Islet precursor cell (in vitro differentiated cells): Measurements from ENCODE around the gene AP3S2.
"Not testable (repeated sequence)": the region's sequence is repeated elsewhere in the genome, so short reads cannot be mapped to it uniquely, and the experiment has no call there.

ENCODE experiments used
- DNase-seq: peaks from one replicate; pipeline ENCODE4 v3.0.0-alpha.2; 2018

The AP3S2 gene

GRCh38 chr15:89893696-89894447, at the start of gene AP3S2:
Gene AP3S2, minus strand, starts transcription at chr15:89893994. Its CDS starts 45 bp downstream, at chr15:89893949.
- DNase-seq, result peak; percentile 98

GRCh38 chr15:89939910-89940309, 46.1 kb upstream of the AP3S2 start:
- no peak for DNase-seq

- DNase-seq, result not testable (repeated sequence)
These were observed 45.6 kb upstream of the AP3S2 start for GRCh38 chr15:89939377-89939776.

GRCh38 chr15:89937365-89938350, 43.9 kb upstream of the AP3S2 start:
- DNase-seq, result no peak

- DNase-seq, result no peak
These were observed 43.0 kb upstream of the AP3S2 start for GRCh38 chr15:89936786-89937265.

GRCh38 chr15:89936051-89936785, 42.4 kb upstream of the AP3S2 start:
- no peak for DNase-seq

- DNase-seq, result no peak
These were observed 39.1 kb upstream of the AP3S2 start for GRCh38 chr15:89932880-89933279.

GRCh38 chr15:89928421-89928820, 34.6 kb upstream of the AP3S2 start:
- DNase-seq, result no peak

GRCh38 chr15:89926158-89926557, 32.4 kb upstream of the AP3S2 start:
- no peak for DNase-seq

- DNase-seq, result no peak
These were observed 23.8 kb upstream of the AP3S2 start for GRCh38 chr15:89917442-89918101.

GRCh38 chr15:89916660-89917059, 22.9 kb upstream of the AP3S2 start:
- no peak for DNase-seq

- DNase-seq, result peak; percentile 80
These were observed 19.0 kb upstream of the AP3S2 start, which contains the start of gene ARPIN for GRCh38 chr15:89912674-89913396. Gene ARPIN, minus strand, starts transcription at chr15:89912952. Its CDS starts 117 bp downstream, at chr15:89912835.

- DNase-seq, result peak; percentile 75
These were observed 18.4 kb upstream of the AP3S2 start for GRCh38 chr15:89912145-89912673.

- no peak for DNase-seq
These were observed 17.3 kb upstream of the AP3S2 start for GRCh38 chr15:89910891-89911626.

GRCh38 chr15:89909611-89910010, 15.8 kb upstream of the AP3S2 start:
- no peak for DNase-seq

- DNase-seq, result peak; percentile 50
These were observed 14.4 kb upstream of the AP3S2 start for GRCh38 chr15:89908226-89908625.

- peak; percentile 24 for DNase-seq
These were observed 13.5 kb upstream of the AP3S2 start for GRCh38 chr15:89907289-89907688.

GRCh38 chr15:89905846-89906378, 12.1 kb upstream of the AP3S2 start:
- DNase-seq, result peak; percentile 27

GRCh38 chr15:89904519-89904918, 10.7 kb upstream of the AP3S2 start:
- DNase-seq, result peak; percentile 32

- DNase-seq, result no peak
These were observed 10.0 kb upstream of the AP3S2 start for GRCh38 chr15:89903858-89904130.
